IPS-NIHi7 (cell line): ENCODE data around the gene CASQ2.

Experiments used
- DNase-seq: peaks from one replicate; pipeline ENCODE4 v3.0.0; 2012; ENCODE audit warnings: mixed read lengths; ENCODE audit errors: extremely low spot score

The CASQ2 gene

GRCh38 chr1:115697619-115698018, 70.9 kb downstream of the CASQ2 start:
- no peak for DNase-seq

- DNase-seq, result no peak
These were observed 73.7 kb downstream of the CASQ2 start for GRCh38 chr1:115694805-115695204.

- DNase-seq, result no peak
These were observed 76.3 kb downstream of the CASQ2 start for GRCh38 chr1:115692224-115692623.

- DNase-seq, result no peak
These were observed 77.5 kb downstream of the CASQ2 start for GRCh38 chr1:115690972-115691371.

GRCh38 chr1:115687744-115688143, 80.8 kb downstream of the CASQ2 start:
- no peak for DNase-seq

GRCh38 chr1:115685029-115685705, 83.3 kb downstream of the CASQ2 start:
- DNase-seq, result no peak

GRCh38 chr1:115682792-115683191, 85.7 kb downstream of the CASQ2 start:
- no peak for DNase-seq

GRCh38 chr1:115680730-115681111, 87.8 kb downstream of the CASQ2 start:
- no peak for DNase-seq

- peak; percentile 45 for DNase-seq
These were observed 89.3 kb downstream of the CASQ2 start for GRCh38 chr1:115679141-115679611.

GRCh38 chr1:115678141-115678540, 90.4 kb downstream of the CASQ2 start:
- DNase-seq, result no peak

GRCh38 chr1:115677565-115677964, 90.9 kb downstream of the CASQ2 start:
- peak; percentile 49 for DNase-seq

GRCh38 chr1:115677182-115677555, 91.3 kb downstream of the CASQ2 start:
- no peak for DNase-seq

- no peak for DNase-seq
These were observed 91.9 kb downstream of the CASQ2 start for GRCh38 chr1:115676498-115677181.

GRCh38 chr1:115672224-115673009, 96.1 kb downstream of the CASQ2 start:
- no peak for DNase-seq

GRCh38 chr1:115671176-115671934, 97.2 kb downstream of the CASQ2 start:
- no peak for DNase-seq

- no peak for DNase-seq
These were observed 97.9 kb downstream of the CASQ2 start for GRCh38 chr1:115670476-115671175.

- DNase-seq, result no peak
These were observed 98.6 kb downstream of the CASQ2 start for GRCh38 chr1:115669886-115670285.

- no peak for DNase-seq
These were observed 99.4 kb downstream of the CASQ2 start for GRCh38 chr1:115669002-115669673.

GRCh38 chr1:115668579-115668978, 99.9 kb downstream of the CASQ2 start:
- DNase-seq, result no peak

GRCh38 chr1:115666702-115667101, 101.8 kb downstream of the CASQ2 start:
- DNase-seq, result no peak

GRCh38 chr1:115666206-115666605, 102.3 kb downstream of the CASQ2 start:
- no peak for DNase-seq
